Trophoblast cell (in vitro differentiated cells and primary cell): ENCODE measurements around the gene DSN1.
A peak's percentile ranks its signal among the peaks of the same experiment; 100 is the strongest.

Source experiments
- DNase-seq, 2 donors: peaks; one replicate each; pipeline ENCODE4 v3.0.0-alpha.2; 2016
- H2AFZ ChIP-seq: 2 replicates; pipeline ENCODE4 v1.6.1; 2013; ENCODE audit warnings: low read length, moderate library complexity, mild to moderate bottlenecking; ENCODE audit not compliant: insufficient read depth, poor library complexity
- H2AK5ac ChIP-seq: 2 replicates; pipeline ENCODE4 v1.6.1; 2013; ENCODE audit warnings: mild to moderate bottlenecking, low read length
- H2BK120ac ChIP-seq: 2 replicates; pipeline ENCODE4 v1.6.1; 2013; ENCODE audit warnings: low read length, mild to moderate bottlenecking, moderate library complexity; ENCODE audit not compliant: insufficient read depth, poor library complexity
- H2BK12ac ChIP-seq: 2 replicates; pipeline ENCODE4 v1.6.1; 2013; ENCODE audit warnings: mild to moderate bottlenecking, low read length, moderate library complexity
- H2BK5ac ChIP-seq: 2 replicates; pipeline ENCODE4 v1.6.1; 2013; ENCODE audit warnings: low read length, low read depth, moderate library complexity, mild to moderate bottlenecking; ENCODE audit not compliant: poor library complexity
- H3K14ac ChIP-seq: 2 replicates; pipeline ENCODE4 v1.6.1; 2013; ENCODE audit warnings: mild to moderate bottlenecking, low read length
- H3K18ac ChIP-seq: 2 replicates; pipeline ENCODE4 v1.6.1; 2013; ENCODE audit warnings: mild to moderate bottlenecking, low read length
- H3K23ac ChIP-seq: 2 replicates; pipeline ENCODE4 v1.6.1; 2013; ENCODE audit warnings: low read length
- H3K27ac ChIP-seq: 2 replicates; pipeline ENCODE4 v1.5.1; 2013; ENCODE audit warnings: low read depth, mild to moderate bottlenecking, inconsistent platforms, low read length, moderate library complexity
- H3K27me3 ChIP-seq: 2 replicates; pipeline ENCODE4 v1.6.1; 2013; ENCODE audit warnings: inconsistent platforms, mild to moderate bottlenecking, low read length, moderate library complexity; ENCODE audit not compliant: insufficient read depth
- H3K36me3 ChIP-seq, 2 experiments: 1 replicate in 1 of 2; 2 replicates in 1 of 2; pipeline ENCODE4 v1.6.1; 2013; ENCODE audit warnings: low read length in 2 of 2, mild to moderate bottlenecking in 2 of 2, moderate library complexity in 1 of 2; ENCODE audit not compliant: insufficient read depth in 2 of 2, control insufficient read depth in 1 of 2
- H3K4ac ChIP-seq: 2 replicates; pipeline ENCODE4 v1.6.1; 2013; ENCODE audit warnings: low read depth, mild to moderate bottlenecking, low read length, moderate library complexity
- H3K4me1 ChIP-seq, 2 experiments: 1 replicate in 1 of 2; 2 replicates in 1 of 2; pipeline ENCODE4 v1.6.1; 2013; ENCODE audit warnings: low read length in 2 of 2, mild to moderate bottlenecking in 2 of 2, moderate library complexity in 1 of 2; ENCODE audit not compliant: insufficient read depth in 2 of 2, control insufficient read depth in 1 of 2
- H3K4me2 ChIP-seq: 2 replicates; pipeline ENCODE4 v1.6.1; 2013; ENCODE audit warnings: inconsistent platforms, mild to moderate bottlenecking, low read length, moderate library complexity
- H3K4me3 ChIP-seq: 2 replicates; pipeline ENCODE4 v1.5.1; 2013; ENCODE audit warnings: mild to moderate bottlenecking, low read depth, low read length, inconsistent platforms
- H3K79me1 ChIP-seq: one replicate; pipeline ENCODE4 v1.6.1; 2013; ENCODE audit warnings: low read length
- H3K79me2 ChIP-seq: 2 replicates; pipeline ENCODE4 v1.6.1; 2013; ENCODE audit warnings: low read length, mild to moderate bottlenecking; ENCODE audit not compliant: control insufficient read depth, insufficient read depth, poor library complexity
- H3K9ac ChIP-seq: 2 replicates; pipeline ENCODE4 v1.6.1; 2013; ENCODE audit warnings: mild to moderate bottlenecking, low read length
- H3K9me3 ChIP-seq: 2 replicates; pipeline ENCODE4 v1.6.1; 2013; ENCODE audit warnings: low read depth, mild to moderate bottlenecking, control low read depth, inconsistent platforms, low read length; ENCODE audit not compliant: insufficient read depth
- H4K12ac ChIP-seq: 2 replicates; pipeline ENCODE4 v1.6.1; 2013; ENCODE audit warnings: low read depth, mild to moderate bottlenecking, low read length, moderate library complexity
- H4K8ac ChIP-seq: 2 replicates; pipeline ENCODE4 v1.6.1; 2013; ENCODE audit warnings: low read depth, mild to moderate bottlenecking, low read length, moderate library complexity
- H4K91ac ChIP-seq: one replicate; pipeline ENCODE4 v1.6.1; 2013; ENCODE audit warnings: low read depth, mild to moderate bottlenecking, low read length, moderate library complexity
- WGBS: extraction: QIAGEN DNeasy Blood & Tissue Kit; methylation state at CpG from one replicate; pipeline ENCODE4 v1.1.7; 2013; ENCODE audit warnings: missing lambda C conversion rate; ENCODE audit not compliant: insufficient read length, insufficient coverage; ENCODE audit errors: extremely low coverage; 5-methylcytosine and 5-hydroxymethylcytosine counted together

DSN1 gene

GRCh38 chr20:36736451-36737182 is 36.9 kb downstream of the DSN1 start:
- no peaks in the 10 kb centered on the region for H3K9me3 ChIP-seq
- no peak overlapping the region for H3K18ac ChIP-seq
- DNase-seq: peak in 1 of 2 donors; percentile 12
- H3K9ac ChIP-seq: no peak overlapping the region
- H3K27ac ChIP-seq: no peak overlapping the region
- no peak overlapping the region for H2BK5ac ChIP-seq
- H3K23ac ChIP-seq: no peak overlapping the region
- H3K79me2 ChIP-seq: no peaks in the 10 kb centered on the region
- WGBS: no CpG with 5 or more reads among the region's 3 CpGs
- no peaks in the 10 kb centered on the region for H3K27me3 ChIP-seq
- H2AK5ac ChIP-seq: no peak overlapping the region
- no peaks in the 10 kb centered on the region for H3K36me3 ChIP-seq
- H3K79me1 ChIP-seq: no peaks in the 10 kb centered on the region
- H4K91ac ChIP-seq: no peak overlapping the region
- no peak overlapping the region for H2BK120ac ChIP-seq
- H3K4me2 ChIP-seq: no peak overlapping the region
- no peak overlapping the region for H3K4ac ChIP-seq
- H3K4me1 ChIP-seq: peaks cover 3 to 5% of the 10 kb centered on the region in 2 experiments
- no peak overlapping the region for H2AFZ ChIP-seq
- no peak overlapping the region for H4K12ac ChIP-seq
- H3K4me3 ChIP-seq: no peak overlapping the region
- H4K8ac ChIP-seq: no peak overlapping the region
- no peak overlapping the region for H3K14ac ChIP-seq
- H2BK12ac ChIP-seq: no peak overlapping the region

GRCh38 chr20:36732456-36732855 is 41.1 kb downstream of the DSN1 start:
- WGBS: no CpG with 5 or more reads among the region's 1 CpG

GRCh38 chr20:36728986-36729385 is 44.6 kb downstream of the DSN1 start:
- H4K12ac ChIP-seq: no peak overlapping the region
- H3K27me3 ChIP-seq: no peaks in the 10 kb centered on the region
- H3K79me2 ChIP-seq: no peaks in the 10 kb centered on the region
- no peak overlapping the region for H3K27ac ChIP-seq
- no peaks in the 10 kb centered on the region for H3K36me3 ChIP-seq
- H4K8ac ChIP-seq: no peak overlapping the region
- no peak overlapping the region for H4K91ac ChIP-seq
- H3K4me2 ChIP-seq: no peak overlapping the region
- H2BK5ac ChIP-seq: no peak overlapping the region
- H2AFZ ChIP-seq: no peak overlapping the region
- H2BK12ac ChIP-seq: no peak overlapping the region
- peaks cover 0 to 5% of the 10 kb centered on the region in 2 experiments for H3K4me1 ChIP-seq
- H3K4ac ChIP-seq: no peak overlapping the region
- H3K14ac ChIP-seq: no peak overlapping the region
- peak; percentile 8 to 69 for DNase-seq
- H3K9me3 ChIP-seq: no peaks in the 10 kb centered on the region
- no peak overlapping the region for H3K4me3 ChIP-seq
- H3K23ac ChIP-seq: no peak overlapping the region
- H2AK5ac ChIP-seq: no peak overlapping the region
- no peak overlapping the region for H3K9ac ChIP-seq
- H3K79me1 ChIP-seq: no peaks in the 10 kb centered on the region
- no CpG with 5 or more reads among the region's 3 CpGs for WGBS
- H2BK120ac ChIP-seq: no peak overlapping the region
- H3K18ac ChIP-seq: no peak overlapping the region

More at GRCh38 chr20:36732456-36732855, 41.1 kb downstream of the DSN1 start:
- no peak overlapping the region for H3K4me3 ChIP-seq
- H2AK5ac ChIP-seq: no peak overlapping the region
- H3K27ac ChIP-seq: no peak overlapping the region
- no peak overlapping the region for H4K12ac ChIP-seq
- no peak overlapping the region for H2BK5ac ChIP-seq
- no peaks in the 10 kb centered on the region for H3K79me2 ChIP-seq
- H3K79me1 ChIP-seq: no peaks in the 10 kb centered on the region
- H2AFZ ChIP-seq: no peak overlapping the region
- peaks cover 3 to 5% of the 10 kb centered on the region in 2 experiments for H3K4me1 ChIP-seq
- no peak overlapping the region for H2BK12ac ChIP-seq
- H4K91ac ChIP-seq: no peak overlapping the region
- H3K18ac ChIP-seq: no peak overlapping the region
- no peak overlapping the region for H3K9ac ChIP-seq
- no peak overlapping the region for H3K14ac ChIP-seq
- no peak overlapping the region for H3K4ac ChIP-seq
- no peaks in the 10 kb centered on the region for H3K27me3 ChIP-seq
- no peaks in the 10 kb centered on the region for H3K36me3 ChIP-seq
- H3K23ac ChIP-seq: no peak overlapping the region
- H3K4me2 ChIP-seq: no peak overlapping the region
- no peaks in the 10 kb centered on the region for H3K9me3 ChIP-seq
- no peak overlapping the region for H4K8ac ChIP-seq
- peak; percentile 15 to 70 for DNase-seq
- no peak overlapping the region for H2BK120ac ChIP-seq

- H4K12ac ChIP-seq: no peak overlapping the region
- H2AK5ac ChIP-seq: no peak overlapping the region
- no peak overlapping the region for H3K4ac ChIP-seq
- no peaks in the 10 kb centered on the region for H3K36me3 ChIP-seq
- no peaks in the 10 kb centered on the region for H3K9me3 ChIP-seq
- no CpG with 5 or more reads among the region's 3 CpGs for WGBS
- H3K9ac ChIP-seq: no peak overlapping the region
- no peak overlapping the region for H4K91ac ChIP-seq
- H3K4me2 ChIP-seq: no peak overlapping the region
- DNase-seq: no peak
- H4K8ac ChIP-seq: no peak overlapping the region
- no peak overlapping the region for H3K14ac ChIP-seq
- H2BK5ac ChIP-seq: no peak overlapping the region
- H3K4me1 ChIP-seq: no peaks in the 10 kb centered on the region
- H3K79me1 ChIP-seq: no peaks in the 10 kb centered on the region
- H2BK120ac ChIP-seq: no peak overlapping the region
- H3K18ac ChIP-seq: no peak overlapping the region
- H3K4me3 ChIP-seq: no peak overlapping the region
- no peak overlapping the region for H3K27ac ChIP-seq
- no peak overlapping the region for H3K23ac ChIP-seq
- no peaks in the 10 kb centered on the region for H3K79me2 ChIP-seq
- no peak overlapping the region for H2AFZ ChIP-seq
- H3K27me3 ChIP-seq: no peaks in the 10 kb centered on the region
- no peak overlapping the region for H2BK12ac ChIP-seq
Observed at GRCh38 chr20:36726168-36726567, 47.4 kb downstream of the DSN1 start.
